ENCODE results near the gene RPGRIP1L.

GRCh38 chr16:53651357-53651756 is 52.3 kb downstream of the RPGRIP1L start:
- TF ChIP-seq CTCF (conservative IDR thresholded peaks at IDR 0.05; ENCODE audit: low read depth, low read length): no peak
- no peak for TF ChIP-seq EZH2 (IDR thresholded peaks at IDR 0.05; ENCODE audit: low read length, unreplicated experiment)

All from PC-3 (cell line).